GM21825 (cell line): ENCODE measurements around the gene TBRG1.
"Not testable (repeated sequence)": the region's sequence is repeated elsewhere in the genome, so short reads cannot be mapped to it uniquely, and the experiment has no call there.

Experiments used
- ATAC-seq: cut with Tn5 transposase; IDR thresholded peaks from one replicate; pipeline ENCODE4 v1.9.1; 2021; ENCODE audit warnings: mild to moderate bottlenecking, moderate library complexity; ENCODE audit not compliant: unreplicated experiment

TBRG1 gene

GRCh38 chr11:124622531-124623451 lies at the start of gene TBRG1:
TBRG1 (plus strand) TSS chr11:124622864; CDS start chr11:124623084, 220 bp downstream.
- ATAC-seq: peak; percentile 99

GRCh38 chr11:124577716-124578427 lies 44.8 kb upstream of the TBRG1 start:
- no peak for ATAC-seq

- ATAC-seq: no peak
These were observed 43.9 kb upstream of the TBRG1 start for GRCh38 chr11:124578761-124579160.

- ATAC-seq: no peak
These were observed 40.8 kb upstream of the TBRG1 start for GRCh38 chr11:124581817-124582216.

- ATAC-seq: no peak
These were observed 40.1 kb upstream of the TBRG1 start for GRCh38 chr11:124582565-124582964.

GRCh38 chr11:124583781-124584180 lies 38.9 kb upstream of the TBRG1 start:
- ATAC-seq: no peak

GRCh38 chr11:124584681-124585372 lies 37.8 kb upstream of the TBRG1 start:
- no peak for ATAC-seq

- no peak for ATAC-seq
These were observed 36.3 kb upstream of the TBRG1 start for GRCh38 chr11:124586238-124586860.

- ATAC-seq: no peak
These were observed 31.2 kb upstream of the TBRG1 start for GRCh38 chr11:124591430-124591829.

- no peak for ATAC-seq
These were observed 30.0 kb upstream of the TBRG1 start for GRCh38 chr11:124592627-124593026.

GRCh38 chr11:124595302-124595701 lies 27.4 kb upstream of the TBRG1 start:
- no peak for ATAC-seq

- ATAC-seq: no peak
These were observed 25.0 kb upstream of the TBRG1 start for GRCh38 chr11:124597626-124598025.

- no peak for ATAC-seq
These were observed 21.9 kb upstream of the TBRG1 start for GRCh38 chr11:124600621-124601320.

GRCh38 chr11:124602193-124602592 lies 20.5 kb upstream of the TBRG1 start:
- ATAC-seq: no peak

GRCh38 chr11:124602723-124603122 lies 19.9 kb upstream of the TBRG1 start:
- ATAC-seq: not testable (repeated sequence)

GRCh38 chr11:124605719-124606118 lies 16.9 kb upstream of the TBRG1 start:
- no peak for ATAC-seq

GRCh38 chr11:124608147-124608546 lies 14.5 kb upstream of the TBRG1 start:
- no peak for ATAC-seq

- ATAC-seq: no peak
These were observed 12.4 kb upstream of the TBRG1 start for GRCh38 chr11:124610295-124610694.

GRCh38 chr11:124611064-124611463 lies 11.6 kb upstream of the TBRG1 start, which contains the start of gene PANX3:
PANX3 (plus strand) TSS chr11:124611428; CDS start chr11:124611557, 129 bp downstream.
- ATAC-seq: no peak

- ATAC-seq: no peak
These were observed 10.6 kb upstream of the TBRG1 start for GRCh38 chr11:124612045-124612444.
